Karpas-422 (cell line): Measurements from ENCODE around the gene TTC21A. TPM values are rescaled to one million over a fixed set of nuclear protein-coding genes. Genes with fewer than 3 reads are reported as not detected.

Experiments
- DNase-seq: peaks from one replicate; pipeline ENCODE4 v3.0.0-alpha.2; 2015
- H2AFZ ChIP-seq: fragments of 200-600 bp; sonication (generic); 2 replicates; pipeline ENCODE4 v1.6.1; 2014; ENCODE audit warnings: antibody characterized with exemption, low read length, mixed read lengths
- H3K27ac ChIP-seq: fragments of 200-600 bp; sonication (generic); 2 replicates; pipeline ENCODE4 v1.5.1; 2014; ENCODE audit warnings: mild to moderate bottlenecking, low read length, moderate library complexity
- H3K27me3 ChIP-seq: fragments of 200-600 bp; sonication (generic); 2 replicates; pipeline ENCODE4 v1.6.1; 2014; ENCODE audit warnings: low read length, mixed read lengths
- H3K36me3 ChIP-seq: fragments of 200-600 bp; sonication (generic); 2 replicates; pipeline ENCODE4 v1.6.1; 2014; ENCODE audit warnings: low read length, mixed read lengths; ENCODE audit not compliant: insufficient read depth
- H3K4me1 ChIP-seq: fragments of 200-600 bp; sonication (generic); 2 replicates; pipeline ENCODE4 v1.6.1; 2014; ENCODE audit warnings: mild to moderate bottlenecking, low read length, mixed read lengths
- H3K4me2 ChIP-seq: fragments of 200-600 bp; sonication (generic); 2 replicates; pipeline ENCODE4 v1.6.1; 2014; ENCODE audit warnings: low read length, low read depth, mild to moderate bottlenecking; ENCODE audit not compliant: poor library complexity, severe bottlenecking
- H3K4me3 ChIP-seq: fragments of 200-600 bp; sonication (generic); 2 replicates; pipeline ENCODE4 v1.5.1; 2014; ENCODE audit warnings: mild to moderate bottlenecking, antibody characterized with exemption, low read length, mixed read lengths
- H3K79me2 ChIP-seq: fragments of 200-600 bp; sonication (generic); 2 replicates; pipeline ENCODE4 v1.6.1; 2014; ENCODE audit warnings: mild to moderate bottlenecking, low read length, mixed read lengths
- H3K9ac ChIP-seq: fragments of 200-600 bp; sonication (generic); 2 replicates; pipeline ENCODE4 v1.6.0; 2014; ENCODE audit warnings: low read length
- H3K9me2 ChIP-seq: fragments of 200-600 bp; sonication (generic), shearing (Covaris generic); replicated peaks from 2 replicates; pipeline ENCODE4 v1.6.0; 2014; ENCODE audit warnings: mild to moderate bottlenecking, low read length, moderate library complexity; ENCODE audit not compliant: insufficient read depth
- H3K9me3 ChIP-seq: fragments of 300-700, 200-600 bp; sonication (generic); 2 replicates; pipeline ENCODE4 v1.6.1; 2014; ENCODE audit warnings: low read length, mixed read lengths
- H4K20me1 ChIP-seq: fragments of 200-600 bp; sonication (generic); 2 replicates; pipeline ENCODE4 v1.6.1; 2014; ENCODE audit warnings: mild to moderate bottlenecking, antibody characterized with exemption, low read length, low read depth; ENCODE audit not compliant: insufficient read depth
- total RNA-seq: library from RNA; depleted of rRNA; stranded (reverse); fragments of >200 nt; shearing (Covaris generic); gene quantifications from 2 replicates; pipeline ENCODE4 v1.2.3, GENCODE V29; 2014; ENCODE audit warnings: low replicate concordance

The TTC21A gene
- total RNA-seq, 1 experiment from 2014 or later, result 9.5 TPM

GRCh38 chr3:39113291-39113690, 5.8 kb downstream of the TTC21A start:
- H3K4me2 ChIP-seq, result no peak overlapping the region
- no peak overlapping the region for H3K4me3 ChIP-seq
- DNase-seq, result no peak
- no peaks in the 10 kb centered on the region for H4K20me1 ChIP-seq
- no peaks in the 10 kb centered on the region for H3K36me3 ChIP-seq
- H3K79me2 ChIP-seq, result no peaks in the 10 kb centered on the region
- H2AFZ ChIP-seq, result no peak overlapping the region
- H3K27ac ChIP-seq, result no peak overlapping the region
- peaks cover 17% of the 10 kb centered on the region for H3K4me1 ChIP-seq
- H3K9ac ChIP-seq, result no peak overlapping the region
- no peaks in the 10 kb centered on the region for H3K27me3 ChIP-seq
- no peaks in the 10 kb centered on the region for H3K9me3 ChIP-seq
- H3K9me2 ChIP-seq, result no peaks in the 10 kb centered on the region

- DNase-seq, result no peak
These were observed 7.0 kb downstream of the TTC21A start for GRCh38 chr3:39114456-39114855.

GRCh38 chr3:39115870-39116269, 8.4 kb downstream of the TTC21A start:
- H3K36me3 ChIP-seq, result no peaks in the 10 kb centered on the region
- H2AFZ ChIP-seq, result no peak overlapping the region
- H3K9me3 ChIP-seq, result no peaks in the 10 kb centered on the region
- DNase-seq, result no peak
- H3K79me2 ChIP-seq, result no peaks in the 10 kb centered on the region
- H3K4me3 ChIP-seq, result no peak overlapping the region
- H3K9ac ChIP-seq, result no peak overlapping the region
- H4K20me1 ChIP-seq, result no peaks in the 10 kb centered on the region
- H3K27ac ChIP-seq, result no peak overlapping the region
- no peaks in the 10 kb centered on the region for H3K9me2 ChIP-seq
- peaks cover 9% of the 10 kb centered on the region for H3K4me1 ChIP-seq
- no peaks in the 10 kb centered on the region for H3K27me3 ChIP-seq
- no peak overlapping the region for H3K4me2 ChIP-seq

More at GRCh38 chr3:39114456-39114855, 7.0 kb downstream of the TTC21A start:
- Histone ChIP-seq H3K9me2 (no peaks in the 10 kb centered on the region), H3K9me3 (no peaks in the 10 kb centered on the region), H3K9ac (no peak overlapping the region), H4K20me1 (no peaks in the 10 kb centered on the region), H3K27ac (no peak overlapping the region), H3K79me2 (no peaks in the 10 kb centered on the region), H3K27me3 (no peaks in the 10 kb centered on the region), H3K4me1 (peaks cover 7% of the 10 kb centered on the region), H3K4me3 (no peak overlapping the region), H3K4me2 (no peak overlapping the region), H2AFZ (no peak overlapping the region), H3K36me3 (no peaks in the 10 kb centered on the region)

GRCh38 chr3:39118079-39118478, 10.6 kb downstream of the TTC21A start:
- H3K27ac ChIP-seq, result no peak overlapping the region
- no peaks in the 10 kb centered on the region for H3K79me2 ChIP-seq
- no peaks in the 10 kb centered on the region for H3K27me3 ChIP-seq
- H3K4me2 ChIP-seq, result no peak overlapping the region
- H2AFZ ChIP-seq, result no peak overlapping the region
- no peaks in the 10 kb centered on the region for H4K20me1 ChIP-seq
- H3K9ac ChIP-seq, result no peak overlapping the region
- peaks cover 31% of the 10 kb centered on the region for H3K4me1 ChIP-seq
- H3K9me3 ChIP-seq, result no peaks in the 10 kb centered on the region
- no peaks in the 10 kb centered on the region for H3K36me3 ChIP-seq
- peak; percentile 58 for DNase-seq
- no peak overlapping the region for H3K4me3 ChIP-seq
- H3K9me2 ChIP-seq, result no peaks in the 10 kb centered on the region

DNA sequence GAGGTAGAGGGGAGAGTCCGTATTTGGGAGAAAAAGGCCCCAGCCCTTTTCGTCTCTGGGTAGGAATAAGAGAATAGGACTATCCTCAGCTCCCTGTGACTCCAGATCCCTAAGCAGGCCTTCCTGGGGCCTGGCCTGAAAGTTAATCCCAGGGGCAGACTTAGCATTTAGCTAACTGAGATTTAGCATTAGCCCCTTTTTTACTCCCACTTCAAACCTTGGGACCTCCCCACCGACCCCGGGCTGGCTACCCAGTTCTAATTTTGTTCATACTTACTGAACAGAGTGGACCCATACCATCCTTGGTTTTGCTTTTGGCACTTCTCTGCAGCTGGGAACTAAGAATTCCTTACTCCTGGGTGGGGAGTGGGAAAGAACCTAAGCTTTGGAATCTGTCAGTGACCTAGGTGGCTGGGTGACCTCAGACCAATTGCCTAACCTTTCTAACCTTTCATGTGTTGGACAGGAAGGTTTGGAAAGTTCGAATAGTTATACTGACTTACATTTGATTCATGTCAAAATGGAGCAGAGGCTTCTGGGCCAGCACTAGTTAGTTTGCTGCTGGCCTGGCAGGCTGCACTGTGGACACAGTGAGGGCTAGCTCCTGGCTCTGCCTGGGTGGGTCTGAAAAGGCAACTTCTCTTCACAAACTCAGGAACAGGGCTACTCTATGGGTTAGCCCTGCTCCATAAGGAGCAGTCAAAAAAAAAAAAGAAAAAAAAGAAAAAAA, 11.6 kb downstream of the TTC21A start:
- Histone ChIP-seq H3K9ac (no peak overlapping the region), H3K79me2 (no peaks in the 10 kb centered on the region), H4K20me1 (no peaks in the 10 kb centered on the region), H3K9me3 (no peaks in the 10 kb centered on the region), H3K4me2 (no peak overlapping the region), H3K27ac (no peak overlapping the region), H3K4me1 (peaks cover 42% of the 10 kb centered on the region), H3K4me3 (no peak overlapping the region), H3K27me3 (no peaks in the 10 kb centered on the region), H2AFZ (no peak overlapping the region), H3K36me3 (no peaks in the 10 kb centered on the region), H3K9me2 (no peaks in the 10 kb centered on the region)
- DNase-seq, result no peak

DNA sequence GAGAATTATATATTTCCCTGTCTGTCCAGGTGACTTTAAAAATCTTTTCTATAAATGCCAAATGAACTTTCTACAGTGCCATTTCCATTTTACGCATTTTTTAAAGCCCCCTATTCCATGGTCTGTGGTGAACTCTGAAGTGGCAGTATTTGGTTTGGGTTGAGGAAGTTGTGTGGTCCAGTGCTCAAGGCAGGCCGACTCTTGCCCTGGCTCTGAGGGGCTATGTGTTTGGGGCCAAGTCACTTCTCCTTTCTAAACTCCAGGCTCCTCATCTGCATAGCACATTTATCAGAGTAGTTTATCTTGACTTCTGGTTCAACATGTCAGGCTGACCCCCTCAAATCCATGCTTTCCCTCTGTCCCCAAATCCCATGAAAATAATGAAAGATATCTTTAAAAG, 14.1 kb downstream of the TTC21A start:
- 0 out of 2 replicates have a peak overlapping the region, but pooled peaks have one; percentile 6 for H3K9ac ChIP-seq
- peak overlapping the region; percentile 60; the same call in 1 of the 2 replicates for H3K4me3 ChIP-seq
- no peaks in the 10 kb centered on the region for H3K9me2 ChIP-seq
- no peaks in the 10 kb centered on the region for H3K27me3 ChIP-seq
- no peaks in the 10 kb centered on the region for H3K79me2 ChIP-seq
- H3K9me3 ChIP-seq, result no peaks in the 10 kb centered on the region
- peak; percentile 66 for DNase-seq
- H2AFZ ChIP-seq, result no peak overlapping the region
- H3K4me2 ChIP-seq, result peak overlapping the region; percentile 77
- H3K4me1 ChIP-seq, result peaks cover 59% of the 10 kb centered on the region
- H3K36me3 ChIP-seq, result no peaks in the 10 kb centered on the region
- no peaks in the 10 kb centered on the region for H4K20me1 ChIP-seq
- H3K27ac ChIP-seq, result peak overlapping the region; percentile 79

DNA sequence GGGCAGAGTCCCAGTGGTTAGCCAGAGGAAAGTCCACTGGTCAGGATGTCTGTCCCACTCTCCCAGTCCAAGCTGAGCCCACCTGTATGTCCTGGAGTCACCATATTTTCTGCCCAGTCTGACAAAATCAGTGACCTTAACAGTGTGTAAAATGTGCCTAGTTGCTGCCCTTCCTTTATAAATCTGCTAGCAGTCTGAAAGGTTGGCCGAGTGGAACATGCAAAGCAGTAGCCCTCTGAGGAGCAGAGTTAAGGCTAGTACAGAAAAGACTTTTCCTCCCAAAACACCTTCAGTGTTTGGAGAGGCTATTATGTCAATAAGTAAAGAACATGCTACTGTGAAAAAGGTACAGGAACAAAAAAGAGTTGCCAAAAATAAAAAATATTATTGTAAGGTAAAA, 15.3 kb downstream of the TTC21A start:
- H3K27me3 ChIP-seq, result no peaks in the 10 kb centered on the region
- H3K79me2 ChIP-seq, result no peaks in the 10 kb centered on the region
- no peaks in the 10 kb centered on the region for H3K9me2 ChIP-seq
- H3K4me3 ChIP-seq, result peak overlapping the region; percentile 60
- H3K9me3 ChIP-seq, result no peaks in the 10 kb centered on the region
- H3K36me3 ChIP-seq, result no peaks in the 10 kb centered on the region
- H4K20me1 ChIP-seq, result no peaks in the 10 kb centered on the region
- DNase-seq, result peak; percentile 80
- no peak overlapping the region for H2AFZ ChIP-seq
- peak overlapping the region; percentile 77 for H3K4me2 ChIP-seq
- H3K9ac ChIP-seq, result peak overlapping the region; percentile 60
- H3K4me1 ChIP-seq, result peaks cover 71% of the 10 kb centered on the region
- peak overlapping the region; percentile 79 for H3K27ac ChIP-seq

DNA sequence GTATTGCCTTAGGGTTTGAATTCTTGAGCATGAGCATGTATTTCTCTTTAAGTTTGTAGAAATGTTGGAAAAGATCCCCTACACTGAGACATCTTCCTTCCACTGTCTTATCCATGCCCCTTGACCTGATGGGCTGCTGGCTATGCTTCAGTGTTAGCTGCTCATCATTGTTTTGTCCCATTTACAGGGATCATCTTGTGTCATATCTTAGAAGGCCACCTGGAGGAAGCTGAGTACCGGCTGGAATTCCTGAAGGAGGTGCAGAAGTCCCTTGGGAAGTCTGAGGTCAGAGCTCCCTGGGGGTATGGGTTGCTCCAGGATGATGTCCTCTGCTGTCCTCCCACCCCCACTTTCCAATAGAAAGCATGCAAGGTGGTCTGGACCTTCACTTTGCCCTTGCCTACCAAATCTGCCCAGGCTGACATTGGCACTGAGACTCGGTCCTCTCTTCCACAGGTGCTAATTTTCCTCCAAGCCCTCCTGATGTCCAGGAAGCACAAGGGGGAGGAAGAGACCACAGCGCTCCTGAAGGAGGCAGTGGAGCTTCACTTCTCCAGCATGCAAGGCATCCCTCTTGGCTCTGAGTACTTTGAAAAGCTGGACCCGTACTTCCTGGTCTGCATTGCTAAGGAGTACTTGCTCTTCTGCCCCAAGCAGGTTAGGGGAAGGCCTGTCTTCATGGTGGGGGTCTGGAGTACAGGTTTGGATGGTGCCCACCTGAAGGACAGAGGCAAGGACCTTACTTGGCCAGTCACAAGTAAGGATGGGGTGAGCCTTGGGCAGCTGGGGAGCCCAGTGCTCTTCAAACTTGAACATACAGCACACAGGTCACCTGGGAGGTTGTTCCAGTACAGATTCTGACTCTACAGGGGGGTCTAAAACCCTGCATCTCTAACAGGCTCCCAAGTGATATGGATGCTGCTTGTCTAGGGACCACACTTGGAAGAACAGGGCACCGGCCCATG, 17.7 kb downstream of the TTC21A start:
- H3K4me2 ChIP-seq, result no peak overlapping the region
- no peaks in the 10 kb centered on the region for H3K36me3 ChIP-seq
- no peak overlapping the region for H3K4me3 ChIP-seq
- no peaks in the 10 kb centered on the region for H3K79me2 ChIP-seq
- H3K27ac ChIP-seq, result no peak overlapping the region
- H3K9me2 ChIP-seq, result no peaks in the 10 kb centered on the region
- DNase-seq, result no peak
- H3K27me3 ChIP-seq, result no peaks in the 10 kb centered on the region
- no peaks in the 10 kb centered on the region for H3K9me3 ChIP-seq
- H2AFZ ChIP-seq, result no peak overlapping the region
- peaks cover 67% of the 10 kb centered on the region for H3K4me1 ChIP-seq
- no peaks in the 10 kb centered on the region for H4K20me1 ChIP-seq
- H3K9ac ChIP-seq, result no peak overlapping the region
